Body of pancreas (tissue), 4 donors: ENCODE results near the gene CTAG2.

Source experiments
- CTCF ChIP-seq, 7 experiments: fragments of 450-650 bp in 4 of 7; fragments of 200-600 bp in 3 of 7; sonication (generic) in 3 of 7; IDR thresholded peaks; one replicate each; pipeline ENCODE4 v1.5.1; 2016 to 2019; ENCODE audit warnings: antibody characterized with exemption in 7 of 7
- POLR2A ChIP-seq, 3 donors: fragments of 450-650 bp; IDR thresholded peaks; one replicate each; pipeline ENCODE4 v1.6.1; 2016; ENCODE audit warnings: antibody characterized with exemption in 3 of 3, mild to moderate bottlenecking in 2 of 3

- TF ChIP-seq CTCF (IDR thresholded peaks at IDR 0.05) (no peak), POLR2A (IDR thresholded peaks at IDR 0.05) (no peak)
Observed at GRCh38 chrX:154655786-154656185, 2.4 kb upstream of the CTAG2 start.
